HG03025 (cell line): ENCODE results near the gene RDH16.

Experiments
- ATAC-seq: cut with Tn5 transposase; IDR thresholded peaks from one replicate; pipeline ENCODE4 v1.9.1; 2021; ENCODE audit warnings: mild to moderate bottlenecking, moderate library complexity; ENCODE audit not compliant: unreplicated experiment, low FRiP score

The RDH16 gene

GRCh38 chr12:56957229-56958052 lies at the start of gene RDH16:
Gene RDH16, minus strand, starts transcription at chr12:56957608. Its CDS starts 146 bp downstream, at chr12:56957462.
- ATAC-seq: no peak

- no peak for ATAC-seq
Measured at GRCh38 chr12:57006809-57007475, 49.5 kb upstream of the RDH16 start.

GRCh38 chr12:57005980-57006808 lies 48.8 kb upstream of the RDH16 start, which contains the start of gene ZBTB39:
Gene ZBTB39, minus strand, starts transcription at chr12:57006546. Its CDS starts 1,629 bp downstream, at chr12:57004917.
- peak; percentile 41 for ATAC-seq

GRCh38 chr12:57004651-57005050 lies 47.2 kb upstream of the RDH16 start:
- ATAC-seq: no peak

GRCh38 chr12:57003395-57003794 lies 46.0 kb upstream of the RDH16 start:
- no peak for ATAC-seq

- ATAC-seq: no peak
Measured at GRCh38 chr12:57001448-57001906, 44.1 kb upstream of the RDH16 start.

GRCh38 chr12:57000393-57000792 lies 43.0 kb upstream of the RDH16 start:
- ATAC-seq: no peak

GRCh38 chr12:56999456-56999855 lies 42.0 kb upstream of the RDH16 start:
- no peak for ATAC-seq

- peak; percentile 53 for ATAC-seq
Measured at GRCh38 chr12:56998981-56999380, 41.6 kb upstream of the RDH16 start.

GRCh38 chr12:56998316-56998715 lies 40.9 kb upstream of the RDH16 start:
- no peak for ATAC-seq

GRCh38 chr12:56996793-56997545 lies 39.6 kb upstream of the RDH16 start:
- ATAC-seq: no peak

GRCh38 chr12:56995930-56996496 lies 38.6 kb upstream of the RDH16 start:
- ATAC-seq: no peak

- no peak for ATAC-seq
Measured at GRCh38 chr12:56995201-56995929, 38.0 kb upstream of the RDH16 start.

GRCh38 chr12:56994231-56994746 lies 36.9 kb upstream of the RDH16 start:
- no peak for ATAC-seq

GRCh38 chr12:56993346-56993745 lies 35.9 kb upstream of the RDH16 start:
- no peak for ATAC-seq

- ATAC-seq: no peak
Measured at GRCh38 chr12:56991319-56992246, 34.2 kb upstream of the RDH16 start.

- no peak for ATAC-seq
Measured at GRCh38 chr12:56990648-56991318, 33.4 kb upstream of the RDH16 start.
